HEK293 (cell line): ENCODE results near the gene RWDD4.

Source experiments
- CTCF ChIA-PET: fragments of 350-600 bp; formaldehyde crosslinking; extraction: SDS; loops from one replicate; lab custom pipeline; 2021; ENCODE audit warnings: antibody characterized with exemption; lab: Yijun Ruan, JAX
- POLR2A ChIA-PET: fragments of 300-600 bp; formaldehyde crosslinking; extraction: SDS; loops from one replicate; lab custom pipeline; 2020; ENCODE audit warnings: antibody characterized with exemption, inconsistent platforms; lab: Yijun Ruan, JAX
- H3K27ac ChIP-seq: fragments of 200-500 bp; sonication (Bioruptor generic); 2 replicates; pipeline ENCODE4 v1.5.1; 2014; ENCODE audit warnings: low read depth, low read length, control low read depth, inconsistent platforms; ENCODE audit errors: extremely low read depth
- H3K36me3 ChIP-seq, 2 experiments: fragments of 200-500 bp in 1 of 2; sonication (Bioruptor generic) in 1 of 2; 1 replicate in 1 of 2; 2 replicates in 1 of 2; pipeline ENCODE4 v1.5.1; 2014 to 2017; ENCODE audit warnings: inconsistent platforms in 2 of 2, low read length in 2 of 2; ENCODE audit not compliant: control insufficient read depth in 2 of 2, insufficient read depth in 1 of 2
- H3K4me1 ChIP-seq: fragments of 200-500 bp; sonication (Bioruptor generic); 2 replicates; pipeline ENCODE4 v1.5.1; 2014; ENCODE audit warnings: mild to moderate bottlenecking, low read length, inconsistent platforms; ENCODE audit not compliant: control insufficient read depth, insufficient read depth
- H3K4me3 ChIP-seq: 2 replicates; pipeline ENCODE4 v1.5.1; 2011; ENCODE audit warnings: low read depth, mild to moderate bottlenecking, control low read depth, low read length, moderate library complexity
- H3K9me3 ChIP-seq: fragments of 200-500 bp; sonication (Bioruptor generic); 2 replicates; pipeline ENCODE4 v1.5.1; 2014; ENCODE audit warnings: low read depth, low read length, inconsistent platforms; ENCODE audit not compliant: control insufficient read depth, insufficient read depth
- FEZF1 ChIP-seq: fragments of 450-650 bp; formaldehyde crosslinking; IDR thresholded peaks from 2 replicates; pipeline ENCODE4 v1.5.1; 2016; ENCODE audit warnings: missing biosample characterization, missing genetic modification characterization
- GLIS1 ChIP-seq: fragments of 450-650 bp; formaldehyde crosslinking; IDR thresholded peaks from 2 replicates; pipeline ENCODE4 v1.5.1; 2016; ENCODE audit warnings: missing biosample characterization, missing genetic modification characterization
- SP7 ChIP-seq: fragments of 450-650 bp; formaldehyde crosslinking; IDR thresholded peaks from 2 replicates; pipeline ENCODE4 v1.5.1; 2016; ENCODE audit warnings: missing biosample characterization, missing genetic modification characterization
- ZNF138 ChIP-seq: fragments of 450-650 bp; formaldehyde crosslinking; IDR thresholded peaks from 2 replicates; pipeline ENCODE4 v1.5.1; 2016; ENCODE audit warnings: missing biosample characterization, missing genetic modification characterization, borderline replicate concordance
- ZNF174 ChIP-seq: fragments of 450-650 bp; formaldehyde crosslinking; IDR thresholded peaks from 2 replicates; pipeline ENCODE4 v1.5.0; 2017; ENCODE audit warnings: missing biosample characterization, mild to moderate bottlenecking, missing genetic modification characterization
- ZNF175 ChIP-seq: fragments of 450-650 bp; formaldehyde crosslinking; IDR thresholded peaks from 2 replicates; pipeline ENCODE4 v1.5.1; 2016; ENCODE audit warnings: missing biosample characterization, missing genetic modification characterization
- ZNF19 ChIP-seq: fragments of 450-650 bp; formaldehyde crosslinking; IDR thresholded peaks from 2 replicates; pipeline ENCODE4; 2016; ENCODE audit warnings: missing biosample characterization, missing genetic modification characterization, low read depth
- ZNF211 ChIP-seq: fragments of 450-650 bp; formaldehyde crosslinking; IDR thresholded peaks from 2 replicates; pipeline ENCODE4 v1.5.1; 2016; ENCODE audit warnings: low read depth, missing biosample characterization, missing genetic modification characterization
- ZNF274 ChIP-seq, 2 experiments: fragments of 200-500 bp in 1 of 2; fragments of 450-650 bp in 1 of 2; sonication (Bioruptor generic) in 1 of 2; formaldehyde crosslinking in 1 of 2; IDR thresholded peaks; 2 replicates each; pipeline versions ENCODE4 v1.5.1 to v1.6.1; 2014 to 2016; ENCODE audit warnings: borderline replicate concordance in 1 of 2, inconsistent platforms in 1 of 2, low read length in 1 of 2, missing biosample characterization in 1 of 2, missing genetic modification characterization in 1 of 2
- ZNF391 ChIP-seq: fragments of 450-650 bp; formaldehyde crosslinking; IDR thresholded peaks from 2 replicates; pipeline ENCODE4 v1.5.1; 2016; ENCODE audit warnings: low read depth, missing biosample characterization, missing genetic modification characterization, borderline replicate concordance
- ZNF426 ChIP-seq: fragments of 450-650 bp; formaldehyde crosslinking; IDR thresholded peaks from 2 replicates; pipeline ENCODE4 v1.5.1; 2017; ENCODE audit warnings: missing biosample characterization, missing genetic modification characterization, mild to moderate bottlenecking, inconsistent platforms, moderate library complexity
- ZNF501 ChIP-seq: fragments of 450-650 bp; formaldehyde crosslinking; IDR thresholded peaks from 2 replicates; pipeline ENCODE4 v1.5.1; 2016; ENCODE audit warnings: missing biosample characterization, missing genetic modification characterization
- ZNF514 ChIP-seq: fragments of 450-650 bp; formaldehyde crosslinking; IDR thresholded peaks from 2 replicates; pipeline ENCODE4 v1.5.1; 2016; ENCODE audit warnings: missing biosample characterization, missing genetic modification characterization
- ZNF530 ChIP-seq: fragments of 450-650 bp; formaldehyde crosslinking; IDR thresholded peaks from 2 replicates; pipeline ENCODE4 v1.5.1; 2016; ENCODE audit warnings: low read depth, missing biosample characterization, missing genetic modification characterization
- ZNF571 ChIP-seq: fragments of 450-650 bp; formaldehyde crosslinking; IDR thresholded peaks from 2 replicates; pipeline ENCODE4 v1.5.0; 2017; ENCODE audit warnings: missing biosample characterization, missing genetic modification characterization
- ZNF654 ChIP-seq: fragments of 450-650 bp; formaldehyde crosslinking; IDR thresholded peaks from 2 replicates; pipeline ENCODE4 v1.5.1; 2016; ENCODE audit warnings: low read depth, missing biosample characterization, missing genetic modification characterization
- ZNF660 ChIP-seq: fragments of 450-650 bp; IDR thresholded peaks from 2 replicates; pipeline ENCODE4 v1.5.1; 2018; ENCODE audit warnings: missing biosample characterization, mild to moderate bottlenecking, missing genetic modification characterization
- TF ChIP-seq, protein P1 (sequence below): fragments of 450-650 bp; formaldehyde crosslinking; IDR thresholded peaks from 2 replicates; pipeline ENCODE4 v1.5.1; 2016; ENCODE audit warnings: missing biosample characterization, missing genetic modification characterization
- TF ChIP-seq, protein P2 (sequence below): fragments of 450-650 bp; formaldehyde crosslinking; IDR thresholded peaks from 2 replicates; pipeline ENCODE4 v1.5.1; 2016; ENCODE audit warnings: missing biosample characterization, missing genetic modification characterization
- TF ChIP-seq, protein P3 (sequence below): fragments of 450-650 bp; formaldehyde crosslinking; IDR thresholded peaks from 2 replicates; pipeline ENCODE4 v1.5.1; 2016; ENCODE audit warnings: missing biosample characterization, missing genetic modification characterization
- TF ChIP-seq, protein P4 (sequence below): fragments of 450-650 bp; formaldehyde crosslinking; IDR thresholded peaks from 2 replicates; pipeline ENCODE4 v1.5.1; 2016; ENCODE audit warnings: missing biosample characterization, missing genetic modification characterization, borderline replicate concordance

Gene RWDD4

DNA sequence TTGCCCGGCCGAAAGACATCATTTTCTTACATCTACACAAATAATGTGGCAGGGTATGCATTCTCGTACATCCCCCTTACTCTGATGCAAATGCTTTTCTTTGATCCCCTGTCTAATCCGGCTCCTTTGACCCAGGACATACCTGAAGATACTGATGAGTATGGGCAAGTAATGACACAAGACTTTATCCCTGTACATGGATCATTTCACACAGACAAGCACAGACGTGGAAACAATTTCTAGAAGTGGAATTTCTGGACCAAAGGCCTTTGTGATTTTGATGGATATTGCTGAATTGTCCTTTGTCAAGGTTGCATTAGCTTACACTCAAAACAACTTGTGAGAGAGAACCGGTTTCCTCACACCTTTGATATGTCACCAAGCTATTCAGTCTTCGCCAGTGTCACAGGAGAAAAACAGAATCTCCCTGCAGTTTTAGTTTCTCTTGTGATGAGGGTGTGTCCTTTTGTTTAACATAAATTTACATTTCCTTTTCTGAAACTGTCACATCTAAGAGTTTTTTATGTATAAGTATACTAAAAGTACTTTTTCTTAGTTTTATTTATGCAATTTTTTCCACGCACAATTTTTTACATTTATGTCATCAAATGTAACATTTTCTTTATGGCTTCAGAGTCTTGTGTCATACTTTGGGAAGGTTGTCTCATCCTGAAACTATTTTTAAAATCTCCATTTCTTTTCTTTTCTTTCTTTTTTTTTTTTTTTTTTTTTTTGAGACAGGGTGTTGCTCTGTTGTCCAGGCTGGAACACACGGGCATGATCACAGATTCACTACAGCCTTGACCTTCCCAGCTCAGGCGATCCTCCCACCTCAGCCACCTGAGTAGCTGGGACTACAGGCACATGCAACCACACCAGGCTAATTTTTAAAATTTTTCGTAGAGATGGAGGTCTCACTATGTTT is 25.2 kb downstream of the RWDD4 start:
- ChIA-PET POLR2A (interaction anchor here (0.7 kb wide), 1 partner anchor 154 kb away, joined by 3 read pairs; no protein-coding TSS in a partner anchor), CTCF (no interaction called here)
- Histone ChIP-seq H3K36me3 (no peaks in the 10 kb centered on the region), H3K27ac (no peak overlapping the region), H3K9me3 (no peaks in the 10 kb centered on the region), H3K4me3 (no peak overlapping the region), H3K4me1 (no peaks in the 10 kb centered on the region)
- TF ChIP-seq, protein P1, sequence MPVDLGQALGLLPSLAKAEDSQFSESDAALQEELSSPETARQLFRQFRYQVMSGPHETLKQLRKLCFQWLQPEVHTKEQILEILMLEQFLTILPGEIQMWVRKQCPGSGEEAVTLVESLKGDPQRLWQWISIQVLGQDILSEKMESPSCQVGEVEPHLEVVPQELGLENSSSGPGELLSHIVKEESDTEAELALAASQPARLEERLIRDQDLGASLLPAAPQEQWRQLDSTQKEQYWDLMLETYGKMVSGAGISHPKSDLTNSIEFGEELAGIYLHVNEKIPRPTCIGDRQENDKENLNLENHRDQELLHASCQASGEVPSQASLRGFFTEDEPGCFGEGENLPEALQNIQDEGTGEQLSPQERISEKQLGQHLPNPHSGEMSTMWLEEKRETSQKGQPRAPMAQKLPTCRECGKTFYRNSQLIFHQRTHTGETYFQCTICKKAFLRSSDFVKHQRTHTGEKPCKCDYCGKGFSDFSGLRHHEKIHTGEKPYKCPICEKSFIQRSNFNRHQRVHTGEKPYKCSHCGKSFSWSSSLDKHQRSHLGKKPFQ (tag by site-specific recombination): no peak
- TF ChIP-seq, protein P2, sequence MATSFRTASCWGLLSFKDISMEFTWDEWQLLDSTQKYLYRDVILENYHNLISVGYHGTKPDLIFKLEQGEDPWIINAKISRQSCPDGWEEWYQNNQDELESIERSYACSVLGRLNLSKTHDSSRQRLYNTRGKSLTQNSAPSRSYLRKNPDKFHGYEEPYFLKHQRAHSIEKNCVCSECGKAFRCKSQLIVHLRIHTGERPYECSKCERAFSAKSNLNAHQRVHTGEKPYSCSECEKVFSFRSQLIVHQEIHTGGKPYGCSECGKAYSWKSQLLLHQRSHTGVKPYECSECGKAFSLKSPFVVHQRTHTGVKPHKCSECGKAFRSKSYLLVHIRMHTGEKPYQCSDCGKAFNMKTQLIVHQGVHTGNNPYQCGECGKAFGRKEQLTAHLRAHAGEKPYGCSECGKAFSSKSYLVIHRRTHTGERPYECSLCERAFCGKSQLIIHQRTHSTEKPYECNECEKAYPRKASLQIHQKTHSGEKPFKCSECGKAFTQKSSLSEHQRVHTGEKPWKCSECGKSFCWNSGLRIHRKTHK (tag by site-specific recombination): no peak
- TF ChIP-seq ZNF19 (tag by site-specific recombination) (no peak), ZNF501 (tag by site-specific recombination) (no peak)

DNA sequence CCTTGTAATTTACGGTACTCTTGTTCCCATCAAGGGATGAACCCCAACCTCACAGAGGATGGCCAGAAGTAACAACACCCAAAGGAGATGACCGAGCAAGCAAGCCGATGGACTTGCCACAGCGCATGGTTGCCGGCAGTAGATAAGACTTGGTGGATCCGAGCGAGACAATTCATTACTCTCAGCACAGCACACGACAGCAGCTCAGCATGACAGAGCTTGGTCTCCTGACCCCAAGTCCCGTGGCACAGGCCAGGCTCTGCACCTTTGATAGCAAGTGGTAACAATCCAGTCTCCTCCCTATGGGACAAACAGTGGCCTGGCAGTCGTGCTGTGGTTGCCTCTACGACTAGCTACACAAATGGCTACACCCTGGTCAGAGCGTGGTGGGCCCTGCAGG is 26.3 kb downstream of the RWDD4 start:
- H3K4me1 ChIP-seq: no peaks in the 10 kb centered on the region
- no peaks in the 10 kb centered on the region for H3K9me3 ChIP-seq
- no peaks in the 10 kb centered on the region for H3K36me3 ChIP-seq
- no peak for TF ChIP-seq ZNF514 (tag by site-specific recombination)
- TF ChIP-seq, protein P3, sequence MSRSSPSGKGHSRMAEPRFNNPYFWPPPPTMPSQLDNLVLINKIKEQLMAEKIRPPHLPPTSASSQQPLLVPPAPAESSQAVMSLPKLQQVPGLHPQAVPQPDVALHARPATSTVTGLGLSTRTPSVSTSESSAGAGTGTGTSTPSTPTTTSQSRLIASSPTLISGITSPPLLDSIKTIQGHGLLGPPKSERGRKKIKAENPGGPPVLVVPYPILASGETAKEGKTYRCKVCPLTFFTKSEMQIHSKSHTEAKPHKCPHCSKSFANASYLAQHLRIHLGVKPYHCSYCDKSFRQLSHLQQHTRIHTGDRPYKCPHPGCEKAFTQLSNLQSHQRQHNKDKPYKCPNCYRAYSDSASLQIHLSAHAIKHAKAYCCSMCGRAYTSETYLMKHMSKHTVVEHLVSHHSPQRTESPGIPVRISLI: no peak
- TF ChIP-seq ZNF530 (tag by site-specific recombination): no peak
- TF ChIP-seq ZNF654 (tag by site-specific recombination): no peak
- TF ChIP-seq ZNF660: no peak
- TF ChIP-seq ZNF174 (tag by site-specific recombination): no peak
- TF ChIP-seq ZNF391: no peak
- no peak for TF ChIP-seq ZNF175
- TF ChIP-seq SP7 (tag by site-specific recombination): no peak
- no peak for TF ChIP-seq ZNF138 (tag by site-specific recombination)
- no peak for TF ChIP-seq ZNF571
- TF ChIP-seq ZNF274 (IDR thresholded peaks at IDR 0.05; ENCODE audit: low read length): no peak
- no peak for TF ChIP-seq ZNF274 (tag by site-specific recombination; IDR thresholded peaks at IDR 0.05; ENCODE audit: borderline replicate concordance)
- no peak for TF ChIP-seq FEZF1 (tag by site-specific recombination)
- no peak for TF ChIP-seq ZNF211 (tag by site-specific recombination)
- TF ChIP-seq GLIS1 (tag by site-specific recombination): no peak
- no peak for TF ChIP-seq ZNF426
- TF ChIP-seq, protein P4, sequence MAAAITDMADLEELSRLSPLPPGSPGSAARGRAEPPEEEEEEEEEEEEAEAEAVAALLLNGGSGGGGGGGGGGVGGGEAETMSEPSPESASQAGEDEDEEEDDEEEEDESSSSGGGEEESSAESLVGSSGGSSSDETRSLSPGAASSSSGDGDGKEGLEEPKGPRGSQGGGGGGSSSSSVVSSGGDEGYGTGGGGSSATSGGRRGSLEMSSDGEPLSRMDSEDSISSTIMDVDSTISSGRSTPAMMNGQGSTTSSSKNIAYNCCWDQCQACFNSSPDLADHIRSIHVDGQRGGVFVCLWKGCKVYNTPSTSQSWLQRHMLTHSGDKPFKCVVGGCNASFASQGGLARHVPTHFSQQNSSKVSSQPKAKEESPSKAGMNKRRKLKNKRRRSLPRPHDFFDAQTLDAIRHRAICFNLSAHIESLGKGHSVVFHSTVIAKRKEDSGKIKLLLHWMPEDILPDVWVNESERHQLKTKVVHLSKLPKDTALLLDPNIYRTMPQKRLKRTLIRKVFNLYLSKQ: no peak
- H3K27ac ChIP-seq: no peak overlapping the region
- H3K4me3 ChIP-seq: no peak overlapping the region
- CTCF ChIA-PET: no interaction called here
- POLR2A ChIA-PET: no interaction called here
